VCaP (cell line): ENCODE measurements around the gene HIP1.
"Not testable (repeated sequence)": the region's sequence is repeated elsewhere in the genome, so short reads cannot be mapped to it uniquely, and the experiment has no call there.

Experiments used
- H3K27ac ChIP-seq: fragments of 450-650 bp; 2 replicates; pipeline ENCODE4 v1.5.1; 2017
- CTCF ChIP-seq: fragments of 450-650 bp; conservative IDR thresholded peaks from 2 replicates; pipeline ENCODE4 v1.5.1; 2017; ENCODE audit warnings: mild to moderate bottlenecking, moderate library complexity

HIP1 gene

GRCh38 chr7:75616421-75617167 lies 122.1 kb downstream of the HIP1 start:
- no peak overlapping the region for H3K27ac ChIP-seq
- TF ChIP-seq CTCF: no peak

GRCh38 chr7:75614401-75614800 lies 124.3 kb downstream of the HIP1 start:
- H3K27ac ChIP-seq: no peak overlapping the region
- TF ChIP-seq CTCF: no peak

- no peak overlapping the region for H3K27ac ChIP-seq
- no peak for TF ChIP-seq CTCF
Measured at GRCh38 chr7:75613351-75613750, 125.4 kb downstream of the HIP1 start.

GRCh38 chr7:75611557-75612178 lies 127.1 kb downstream of the HIP1 start:
- peak overlapping the region; percentile 64 for H3K27ac ChIP-seq
- TF ChIP-seq CTCF: no peak

GRCh38 chr7:75609416-75609815 lies 129.3 kb downstream of the HIP1 start:
- H3K27ac ChIP-seq: not testable (repeated sequence)

- H3K27ac ChIP-seq: peak overlapping the region; percentile 30
Measured at GRCh38 chr7:75608451-75609122, 130.2 kb downstream of the HIP1 start.

GRCh38 chr7:75604408-75604807 lies 134.3 kb downstream of the HIP1 start:
- TF ChIP-seq CTCF: no peak
- H3K27ac ChIP-seq: no peak overlapping the region

More at GRCh38 chr7:75608451-75609122, 130.2 kb downstream of the HIP1 start:
- TF ChIP-seq CTCF: no peak

- H3K27ac ChIP-seq: not testable (repeated sequence)
Measured at GRCh38 chr7:75602831-75603230, 135.9 kb downstream of the HIP1 start.
